GM18505 (cell line): ENCODE measurements around the gene MAST2.
"Not testable (repeated sequence)": the region's sequence is repeated elsewhere in the genome, so short reads cannot be mapped to it uniquely, and the experiment has no call there.

Experiments
- ATAC-seq: cut with Tn5 transposase; IDR thresholded peaks from one replicate; pipeline ENCODE4 v1.9.1; 2021; ENCODE audit not compliant: unreplicated experiment
- POLR2A ChIP-seq: IDR thresholded peaks from 4 replicates; pipeline ENCODE4 v1.6.1; 2011; ENCODE audit warnings: borderline replicate concordance; ENCODE audit not compliant: insufficient read depth, insufficient read length; ENCODE audit errors: extremely low read depth

Gene MAST2

GRCh38 chr1:45859221-45859620, 55.8 kb downstream of the MAST2 start:
- TF ChIP-seq POLR2A = no peak
- ATAC-seq = no peak

GRCh38 chr1:45862008-45862407, 58.6 kb downstream of the MAST2 start:
- TF ChIP-seq POLR2A = no peak
- ATAC-seq = no peak

GRCh38 chr1:45863218-45863617, 59.8 kb downstream of the MAST2 start:
- ATAC-seq = no peak

GRCh38 chr1:45864167-45865106, 61.0 kb downstream of the MAST2 start:
- no peak for ATAC-seq
- TF ChIP-seq POLR2A = no peak

More at GRCh38 chr1:45863218-45863617, 59.8 kb downstream of the MAST2 start:
- no peak for TF ChIP-seq POLR2A

- ATAC-seq = no peak
- no peak for TF ChIP-seq POLR2A
These were observed 64.4 kb downstream of the MAST2 start for GRCh38 chr1:45867697-45868348.

GRCh38 chr1:45868861-45869260, 65.4 kb downstream of the MAST2 start:
- TF ChIP-seq POLR2A = no peak

GRCh38 chr1:45870500-45870899, 67.1 kb downstream of the MAST2 start:
- ATAC-seq = no peak

More at GRCh38 chr1:45868861-45869260, 65.4 kb downstream of the MAST2 start:
- no peak for ATAC-seq

GRCh38 chr1:45872173-45872801, 68.9 kb downstream of the MAST2 start:
- not testable (repeated sequence) for ATAC-seq

More at GRCh38 chr1:45870500-45870899, 67.1 kb downstream of the MAST2 start:
- TF ChIP-seq POLR2A = no peak

GRCh38 chr1:45876000-45876617, 72.7 kb downstream of the MAST2 start:
- TF ChIP-seq POLR2A = no peak
- no peak for ATAC-seq

- no peak for TF ChIP-seq POLR2A
- no peak for ATAC-seq
These were observed 73.9 kb downstream of the MAST2 start for GRCh38 chr1:45877264-45877663.

- TF ChIP-seq POLR2A = no peak
- no peak for ATAC-seq
These were observed 76.6 kb downstream of the MAST2 start for GRCh38 chr1:45879885-45880598.

- no peak for TF ChIP-seq POLR2A
- no peak for ATAC-seq
These were observed 77.5 kb downstream of the MAST2 start for GRCh38 chr1:45880930-45881329.
